Tibial nerve (tissue), 4 donors: ENCODE data around the gene ATP13A2. TPM values are rescaled to one million over a fixed set of nuclear protein-coding genes. Genes with fewer than 3 reads are reported as not detected.

ENCODE experiments used
- DNase-seq, 2 donors: peaks; one replicate each; pipeline ENCODE4 v3.0.0-alpha.2; 2019; ENCODE audit warnings: low spot score in 2 of 2
- H3K27ac ChIP-seq, 4 donors: fragments of 200-600 bp; sonication (generic) in 3 of 4; one replicate each; pipeline ENCODE4 v1.5.1; 2017 to 2019; ENCODE audit warnings: mild to moderate bottlenecking in 1 of 4
- H3K27me3 ChIP-seq, 2 donors: fragments of 200-600 bp; sonication (generic) in 1 of 2; one replicate each; pipeline versions ENCODE4 v1.5.1 to v1.6.0; 2017 to 2019
- H3K36me3 ChIP-seq, 3 donors: fragments of 200-600 bp; sonication (generic); one replicate each; pipeline ENCODE4 v1.5.1; 2018 to 2019
- H3K4me1 ChIP-seq, 4 donors: fragments of 200-600 bp; sonication (generic) in 3 of 4; one replicate each; pipeline ENCODE4 v1.5.1; 2017 to 2019
- H3K4me3 ChIP-seq, 4 donors: fragments of 200-600 bp; sonication (generic) in 3 of 4; one replicate each; pipeline ENCODE4 v1.5.1; 2017 to 2019; ENCODE audit warnings: mild to moderate bottlenecking in 1 of 4, moderate library complexity in 1 of 4
- H3K9me3 ChIP-seq, 4 donors: fragments of 200-600 bp; sonication (generic) in 3 of 4; one replicate each; pipeline ENCODE4 v1.5.1; 2017 to 2019
- EP300 ChIP-seq, 2 donors: sonication (generic); formaldehyde crosslinking; IDR thresholded peaks; one replicate each; pipeline ENCODE4 v1.6.1; 2017; ENCODE audit warnings: antibody characterized with exemption in 2 of 2, mild to moderate bottlenecking in 1 of 2
- POLR2A ChIP-seq, 2 donors: fragments of 450-650 bp; IDR thresholded peaks; one replicate each; pipeline ENCODE4 v1.6.1; 2017; ENCODE audit warnings: antibody characterized with exemption in 2 of 2, mild to moderate bottlenecking in 2 of 2, moderate library complexity in 2 of 2
- WGBS, 2 donors: methylation state at CpG; one replicate each; pipeline ENCODE4 v1.1.5; 2018; 5-methylcytosine and 5-hydroxymethylcytosine counted together
- total RNA-seq, 4 donors: library from RNA; depleted of rRNA; stranded (reverse); fragments of >200 nt; gene quantifications; one replicate each; pipeline ENCODE4 v1.1.0, GENCODE V29; 2016
- TF ChIP-seq, protein P1 (sequence below), 5 experiments: fragments of 200-600 bp in 3 of 5; fragments of 450-650 bp in 2 of 5; sonication (generic) in 3 of 5; IDR thresholded peaks; one replicate each; pipeline ENCODE4 v1.5.1; 2016 to 2019; ENCODE audit warnings: antibody characterized with exemption in 5 of 5, mild to moderate bottlenecking in 3 of 5, moderate library complexity in 2 of 5

ATP13A2 gene, protein sequence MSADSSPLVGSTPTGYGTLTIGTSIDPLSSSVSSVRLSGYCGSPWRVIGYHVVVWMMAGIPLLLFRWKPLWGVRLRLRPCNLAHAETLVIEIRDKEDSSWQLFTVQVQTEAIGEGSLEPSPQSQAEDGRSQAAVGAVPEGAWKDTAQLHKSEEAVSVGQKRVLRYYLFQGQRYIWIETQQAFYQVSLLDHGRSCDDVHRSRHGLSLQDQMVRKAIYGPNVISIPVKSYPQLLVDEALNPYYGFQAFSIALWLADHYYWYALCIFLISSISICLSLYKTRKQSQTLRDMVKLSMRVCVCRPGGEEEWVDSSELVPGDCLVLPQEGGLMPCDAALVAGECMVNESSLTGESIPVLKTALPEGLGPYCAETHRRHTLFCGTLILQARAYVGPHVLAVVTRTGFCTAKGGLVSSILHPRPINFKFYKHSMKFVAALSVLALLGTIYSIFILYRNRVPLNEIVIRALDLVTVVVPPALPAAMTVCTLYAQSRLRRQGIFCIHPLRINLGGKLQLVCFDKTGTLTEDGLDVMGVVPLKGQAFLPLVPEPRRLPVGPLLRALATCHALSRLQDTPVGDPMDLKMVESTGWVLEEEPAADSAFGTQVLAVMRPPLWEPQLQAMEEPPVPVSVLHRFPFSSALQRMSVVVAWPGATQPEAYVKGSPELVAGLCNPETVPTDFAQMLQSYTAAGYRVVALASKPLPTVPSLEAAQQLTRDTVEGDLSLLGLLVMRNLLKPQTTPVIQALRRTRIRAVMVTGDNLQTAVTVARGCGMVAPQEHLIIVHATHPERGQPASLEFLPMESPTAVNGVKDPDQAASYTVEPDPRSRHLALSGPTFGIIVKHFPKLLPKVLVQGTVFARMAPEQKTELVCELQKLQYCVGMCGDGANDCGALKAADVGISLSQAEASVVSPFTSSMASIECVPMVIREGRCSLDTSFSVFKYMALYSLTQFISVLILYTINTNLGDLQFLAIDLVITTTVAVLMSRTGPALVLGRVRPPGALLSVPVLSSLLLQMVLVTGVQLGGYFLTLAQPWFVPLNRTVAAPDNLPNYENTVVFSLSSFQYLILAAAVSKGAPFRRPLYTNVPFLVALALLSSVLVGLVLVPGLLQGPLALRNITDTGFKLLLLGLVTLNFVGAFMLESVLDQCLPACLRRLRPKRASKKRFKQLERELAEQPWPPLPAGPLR
- 10 to 100 TPM; 29.7 to 64.2 (median 42.1) TPM for total RNA-seq

DNA sequence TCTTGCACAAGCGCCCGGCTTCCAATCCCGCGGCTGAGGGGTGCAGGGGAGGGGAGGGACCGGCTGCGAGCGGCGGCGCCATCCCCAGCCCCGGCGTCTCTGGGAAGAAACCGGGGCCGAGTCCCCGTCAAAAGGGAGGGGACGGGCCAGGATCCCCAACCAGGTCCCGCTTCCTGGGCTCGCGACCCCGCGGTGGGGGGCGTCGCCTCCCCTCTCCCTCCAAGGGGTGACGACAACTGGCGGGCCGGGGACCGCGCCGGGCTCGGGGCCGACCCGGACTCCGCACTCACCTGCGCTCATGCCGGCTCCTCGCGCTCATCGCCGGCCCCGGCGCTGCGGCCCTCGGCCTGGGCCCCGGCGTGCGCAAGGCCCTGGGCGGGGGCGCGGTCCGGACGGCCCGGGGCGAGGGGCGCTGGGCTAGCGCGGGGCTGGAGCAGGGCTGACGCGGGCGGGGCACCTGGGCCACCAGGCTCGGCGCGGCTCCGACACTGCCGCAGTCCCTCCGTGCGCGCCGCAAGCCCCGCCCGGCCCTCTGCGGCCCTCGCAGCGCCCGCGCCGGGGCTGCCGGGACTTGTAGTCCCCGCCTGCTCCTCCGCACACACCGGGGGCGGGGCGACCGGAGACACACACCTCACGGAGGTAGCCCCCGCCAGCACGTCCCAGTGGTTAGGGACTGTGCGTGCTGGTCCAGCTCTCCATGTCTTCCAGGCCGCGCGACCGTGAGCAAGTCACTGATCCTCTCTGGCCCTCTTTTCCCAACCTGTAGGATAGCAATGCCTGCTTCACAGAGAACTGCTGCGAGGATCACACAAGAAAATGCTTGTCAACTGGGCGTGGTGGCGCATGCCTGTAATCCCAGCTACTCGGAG, at the start of gene ATP13A2:
ATP13A2 (minus strand) TSS at position 490 of the 869 bp plus-strand sequence; CDS start at position 300, 190 bp downstream.
- peak within 1 kb of the TSS; percentile 41 to 77 (median 66) for H3K27ac ChIP-seq
- WGBS, 2 donors = 1 to 2% methylated on average over 25 to 36 of the region's 94 CpGs
- peak in 1 of 2 donors; percentile 30 for TF ChIP-seq EP300 (IDR thresholded peaks at IDR 0.05)
- TF ChIP-seq POLR2A (IDR thresholded peaks at IDR 0.05) = peak in 1 of 2 donors; percentile 39
- TF ChIP-seq, protein P1, sequence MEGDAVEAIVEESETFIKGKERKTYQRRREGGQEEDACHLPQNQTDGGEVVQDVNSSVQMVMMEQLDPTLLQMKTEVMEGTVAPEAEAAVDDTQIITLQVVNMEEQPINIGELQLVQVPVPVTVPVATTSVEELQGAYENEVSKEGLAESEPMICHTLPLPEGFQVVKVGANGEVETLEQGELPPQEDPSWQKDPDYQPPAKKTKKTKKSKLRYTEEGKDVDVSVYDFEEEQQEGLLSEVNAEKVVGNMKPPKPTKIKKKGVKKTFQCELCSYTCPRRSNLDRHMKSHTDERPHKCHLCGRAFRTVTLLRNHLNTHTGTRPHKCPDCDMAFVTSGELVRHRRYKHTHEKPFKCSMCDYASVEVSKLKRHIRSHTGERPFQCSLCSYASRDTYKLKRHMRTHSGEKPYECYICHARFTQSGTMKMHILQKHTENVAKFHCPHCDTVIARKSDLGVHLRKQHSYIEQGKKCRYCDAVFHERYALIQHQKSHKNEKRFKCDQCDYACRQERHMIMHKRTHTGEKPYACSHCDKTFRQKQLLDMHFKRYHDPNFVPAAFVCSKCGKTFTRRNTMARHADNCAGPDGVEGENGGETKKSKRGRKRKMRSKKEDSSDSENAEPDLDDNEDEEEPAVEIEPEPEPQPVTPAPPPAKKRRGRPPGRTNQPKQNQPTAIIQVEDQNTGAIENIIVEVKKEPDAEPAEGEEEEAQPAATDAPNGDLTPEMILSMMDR (IDR thresholded peaks at IDR 0.05) = peak in 1 of 5 experiments; percentile 17
- peak within 1 kb of the TSS; percentile 71 to 98 (median 88) for H3K4me3 ChIP-seq
- peaks cover 0 to 68% (median 18%) of the 10 kb centered on the region in 4 donors for H3K4me1 ChIP-seq
- peak; percentile 54 to 56 for DNase-seq
- H3K36me3 ChIP-seq = no peaks in the 10 kb centered on the region
- no peaks in the 10 kb centered on the region for H3K27me3 ChIP-seq
- no peaks in the 10 kb centered on the region for H3K9me3 ChIP-seq

DNA sequence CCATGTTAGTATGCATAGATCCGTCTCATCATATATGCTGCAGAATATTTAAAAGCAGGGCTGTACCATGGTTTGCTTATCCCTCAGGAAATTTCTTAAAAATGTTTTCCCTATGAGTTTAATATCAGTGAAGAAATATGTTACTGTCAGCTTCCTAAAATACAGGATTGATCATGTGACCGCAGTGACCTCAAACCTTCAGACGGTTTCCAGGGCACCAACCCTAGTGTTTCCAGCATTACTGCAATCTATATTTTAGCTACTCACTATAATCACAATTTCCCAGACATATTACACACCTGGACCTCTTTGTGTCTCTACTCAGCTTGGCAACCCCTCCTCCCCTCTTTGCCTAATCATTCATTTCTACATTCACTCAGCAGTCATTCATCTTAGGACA, 49.8 kb upstream of the ATP13A2 start:
- no peak overlapping the region for H3K27ac ChIP-seq
- 78 to 82% methylated on average over 3 of the region's 3 CpGs for WGBS, 2 donors
- no peak for DNase-seq

DNA sequence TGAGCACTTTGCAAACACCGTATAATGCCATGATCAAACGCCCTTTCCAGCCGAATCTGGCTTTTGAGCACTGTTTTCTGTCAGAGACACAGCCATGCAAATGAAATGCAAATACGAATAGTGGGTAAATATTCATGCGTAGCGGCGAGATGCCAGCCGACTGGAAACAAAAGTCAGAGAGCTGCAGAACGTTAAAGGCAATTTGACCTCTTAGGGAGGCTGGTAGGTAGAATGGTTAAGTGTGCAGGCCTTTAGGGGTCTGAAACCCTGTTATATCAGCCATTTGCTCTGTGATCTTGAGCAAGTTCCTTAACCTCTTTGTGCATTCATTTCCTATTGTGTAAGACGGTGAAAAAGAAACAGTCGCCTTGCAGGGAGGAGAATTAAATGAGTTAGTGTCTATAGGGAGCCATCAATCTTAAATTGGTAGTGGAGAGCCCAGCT, 48.6 kb upstream of the ATP13A2 start:
- no peak overlapping the region for H3K4me3 ChIP-seq
- peaks cover 0 to 7% (median 0%) of the 10 kb centered on the region in 4 donors for H3K9me3 ChIP-seq
- peak overlapping the region in 2 of 4 donors; percentile 21 to 63 for H3K27ac ChIP-seq
- no peaks in the 10 kb centered on the region for H3K27me3 ChIP-seq
- 30 to 37% methylated on average over 11 of the region's 11 CpGs for WGBS, 2 donors
- H3K36me3 ChIP-seq = no peaks in the 10 kb centered on the region
- H3K4me1 ChIP-seq = peaks cover 0 to 9% (median 4%) of the 10 kb centered on the region in 4 donors
- no peak for DNase-seq
- TF ChIP-seq, protein P1 (IDR thresholded peaks at IDR 0.05) = no peak
- no peak for TF ChIP-seq POLR2A (IDR thresholded peaks at IDR 0.05)
- TF ChIP-seq EP300 (IDR thresholded peaks at IDR 0.05) = no peak

More for the DNA sequence above, 49.8 kb upstream of the ATP13A2 start:
- Histone ChIP-seq H3K9me3 (peaks cover 0 to 9% (median 0%) of the 10 kb centered on the region in 4 donors), H3K27me3 (no peaks in the 10 kb centered on the region), H3K4me1 (peaks cover 0 to 9% (median 4%) of the 10 kb centered on the region in 4 donors), H3K4me3 (no peak overlapping the region), H3K36me3 (no peaks in the 10 kb centered on the region)
- TF ChIP-seq POLR2A (IDR thresholded peaks at IDR 0.05) = no peak
- TF ChIP-seq, protein P1 (IDR thresholded peaks at IDR 0.05) = no peak
